Measurements from ENCODE around the gene RHOH. TPM values are rescaled to one million over a fixed set of nuclear protein-coding genes. Genes with fewer than 3 reads are reported as not detected.

Gene RHOH
- total RNA-seq, 1 donor from 2014 or later = not detected

DNA sequence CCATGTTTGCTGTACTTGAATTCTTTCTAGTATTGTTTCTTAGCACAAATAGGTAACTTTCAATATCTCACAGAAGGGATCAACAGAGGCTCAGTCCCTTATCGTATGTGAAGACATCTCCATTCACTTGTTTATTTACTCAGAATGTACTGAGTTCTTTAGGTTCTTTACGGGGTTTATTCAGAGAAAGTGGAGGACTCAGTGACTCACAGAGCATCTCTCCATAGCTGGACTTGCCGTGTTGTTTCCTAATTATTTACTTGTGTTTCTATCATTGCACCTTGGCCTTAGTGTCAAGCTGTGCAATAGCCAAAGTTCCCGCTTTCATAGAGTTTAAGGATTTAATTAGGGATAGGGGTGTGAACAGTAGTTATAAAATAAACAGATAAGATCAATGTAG lies 57.1 kb downstream of the RHOH start:
- H3K9me3 Mint-ChIP-seq (ENCODE audit: unreplicated experiment) = no peaks in the 10 kb centered on the region
- DNase-seq (ENCODE audit: extremely low spot score, unreplicated experiment) = no peak
- no peaks in the 10 kb centered on the region for H3K36me3 Mint-ChIP-seq (ENCODE audit: unreplicated experiment)
- peaks cover 27% of the 10 kb centered on the region for H3K4me1 Mint-ChIP-seq (ENCODE audit: unreplicated experiment)
- no peaks in the 10 kb centered on the region for H3K27me3 Mint-ChIP-seq (ENCODE audit: unreplicated experiment)
- H3K4me3 Mint-ChIP-seq (ENCODE audit: unreplicated experiment) = no peak overlapping the region
- TF ChIP-seq, protein P1, sequence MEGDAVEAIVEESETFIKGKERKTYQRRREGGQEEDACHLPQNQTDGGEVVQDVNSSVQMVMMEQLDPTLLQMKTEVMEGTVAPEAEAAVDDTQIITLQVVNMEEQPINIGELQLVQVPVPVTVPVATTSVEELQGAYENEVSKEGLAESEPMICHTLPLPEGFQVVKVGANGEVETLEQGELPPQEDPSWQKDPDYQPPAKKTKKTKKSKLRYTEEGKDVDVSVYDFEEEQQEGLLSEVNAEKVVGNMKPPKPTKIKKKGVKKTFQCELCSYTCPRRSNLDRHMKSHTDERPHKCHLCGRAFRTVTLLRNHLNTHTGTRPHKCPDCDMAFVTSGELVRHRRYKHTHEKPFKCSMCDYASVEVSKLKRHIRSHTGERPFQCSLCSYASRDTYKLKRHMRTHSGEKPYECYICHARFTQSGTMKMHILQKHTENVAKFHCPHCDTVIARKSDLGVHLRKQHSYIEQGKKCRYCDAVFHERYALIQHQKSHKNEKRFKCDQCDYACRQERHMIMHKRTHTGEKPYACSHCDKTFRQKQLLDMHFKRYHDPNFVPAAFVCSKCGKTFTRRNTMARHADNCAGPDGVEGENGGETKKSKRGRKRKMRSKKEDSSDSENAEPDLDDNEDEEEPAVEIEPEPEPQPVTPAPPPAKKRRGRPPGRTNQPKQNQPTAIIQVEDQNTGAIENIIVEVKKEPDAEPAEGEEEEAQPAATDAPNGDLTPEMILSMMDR (IDR thresholded peaks at IDR 0.05) = no peak
- no peak overlapping the region for H3K27ac Mint-ChIP-seq (ENCODE audit: unreplicated experiment)

DNA sequence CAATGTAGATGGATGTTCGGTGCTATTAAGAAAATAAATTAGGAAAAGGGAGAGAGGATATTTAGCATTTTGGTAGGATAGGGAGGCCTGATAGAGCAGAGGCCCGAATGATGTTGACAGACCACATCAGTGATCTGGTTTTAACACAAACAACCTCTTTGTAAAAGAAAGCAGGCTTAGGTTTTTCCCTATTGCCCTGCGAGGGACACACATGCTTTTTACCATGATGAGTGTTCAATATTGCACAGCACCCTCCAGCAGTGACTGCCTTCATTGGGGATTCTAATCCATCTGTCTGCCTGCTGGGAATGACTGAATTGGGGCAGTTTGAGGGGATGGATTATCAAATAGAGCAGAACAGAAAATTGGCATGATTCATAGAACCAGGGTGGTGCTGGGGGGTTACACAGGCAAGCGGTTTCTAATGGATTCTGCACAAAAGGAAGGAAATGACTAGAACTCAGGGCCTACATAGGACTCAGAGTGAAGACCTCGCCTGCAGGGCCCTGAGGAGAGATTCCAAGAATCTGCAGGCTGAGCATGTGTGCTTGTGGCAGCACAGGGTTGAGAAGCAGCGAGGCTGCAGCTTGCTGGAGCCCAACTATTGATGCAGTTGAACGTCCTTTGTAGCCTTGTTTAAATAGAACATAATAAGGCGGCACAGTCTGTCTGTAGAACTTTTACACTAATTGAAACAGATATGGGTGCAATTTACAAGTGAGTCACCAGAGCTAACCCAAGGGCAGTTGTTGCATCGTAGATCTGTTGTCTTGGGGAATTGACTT lies 58.0 kb downstream of the RHOH start:
- no peaks in the 10 kb centered on the region for H3K9me3 Mint-ChIP-seq (ENCODE audit: unreplicated experiment)
- TF ChIP-seq, protein P1 (IDR thresholded peaks at IDR 0.05) = no peak
- no peaks in the 10 kb centered on the region for H3K27me3 Mint-ChIP-seq (ENCODE audit: unreplicated experiment)
- peaks cover 27% of the 10 kb centered on the region for H3K4me1 Mint-ChIP-seq (ENCODE audit: unreplicated experiment)
- peak overlapping the region; percentile 76 for H3K27ac Mint-ChIP-seq (ENCODE audit: unreplicated experiment)
- H3K36me3 Mint-ChIP-seq (ENCODE audit: unreplicated experiment) = no peaks in the 10 kb centered on the region
- DNase-seq (ENCODE audit: extremely low spot score, unreplicated experiment) = no peak
- no peak overlapping the region for H3K4me3 Mint-ChIP-seq (ENCODE audit: unreplicated experiment)

DNA sequence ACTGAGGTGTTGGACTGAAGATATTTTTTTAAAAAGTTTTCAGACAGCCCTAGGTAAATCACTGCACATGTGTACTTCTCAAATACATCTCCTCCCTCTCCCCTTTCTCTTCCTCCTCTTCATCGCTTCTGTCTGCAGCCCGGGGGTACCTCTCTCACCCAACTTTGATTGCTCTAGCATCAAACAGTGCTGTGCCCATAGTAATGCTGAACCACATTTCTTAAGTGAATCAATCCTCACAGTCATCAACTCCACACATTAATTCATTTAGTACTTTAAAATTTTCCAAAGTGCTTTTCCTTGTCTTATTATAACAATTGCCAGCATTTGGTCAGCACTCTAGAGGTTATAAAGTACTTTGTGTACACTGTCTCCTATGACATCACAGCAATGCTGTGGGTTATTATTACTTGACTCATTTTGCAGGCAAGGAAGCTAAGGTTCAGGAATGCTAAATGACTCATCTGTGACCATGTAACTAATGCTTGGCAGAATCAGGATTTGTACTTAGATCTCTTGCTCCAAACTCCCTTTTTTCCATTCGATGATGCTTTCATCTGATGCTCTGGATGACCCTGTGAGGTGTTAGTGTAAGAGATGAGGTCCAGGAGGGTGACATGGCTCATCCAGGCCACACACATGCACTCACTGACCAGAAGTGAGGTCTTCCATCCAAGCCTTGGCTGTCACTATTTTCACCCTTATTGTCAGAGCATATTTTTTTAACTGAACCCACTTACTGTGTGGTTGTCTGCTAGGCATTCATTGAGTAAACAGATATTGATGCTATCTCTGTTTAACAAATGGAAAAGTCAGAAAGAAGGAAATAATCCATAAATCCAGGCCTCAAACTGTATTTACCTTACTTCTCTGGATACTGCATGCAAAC lies 58.8 kb downstream of the RHOH start:
- peak overlapping the region; percentile 76 for H3K27ac Mint-ChIP-seq (ENCODE audit: unreplicated experiment)
- no peak for DNase-seq (ENCODE audit: extremely low spot score, unreplicated experiment)
- TF ChIP-seq, protein P1 (IDR thresholded peaks at IDR 0.05) = no peak
- no peaks in the 10 kb centered on the region for H3K36me3 Mint-ChIP-seq (ENCODE audit: unreplicated experiment)
- H3K9me3 Mint-ChIP-seq (ENCODE audit: unreplicated experiment) = no peaks in the 10 kb centered on the region
- H3K27me3 Mint-ChIP-seq (ENCODE audit: unreplicated experiment) = no peaks in the 10 kb centered on the region
- peaks cover 27% of the 10 kb centered on the region for H3K4me1 Mint-ChIP-seq (ENCODE audit: unreplicated experiment)
- H3K4me3 Mint-ChIP-seq (ENCODE audit: unreplicated experiment) = no peak overlapping the region

DNA sequence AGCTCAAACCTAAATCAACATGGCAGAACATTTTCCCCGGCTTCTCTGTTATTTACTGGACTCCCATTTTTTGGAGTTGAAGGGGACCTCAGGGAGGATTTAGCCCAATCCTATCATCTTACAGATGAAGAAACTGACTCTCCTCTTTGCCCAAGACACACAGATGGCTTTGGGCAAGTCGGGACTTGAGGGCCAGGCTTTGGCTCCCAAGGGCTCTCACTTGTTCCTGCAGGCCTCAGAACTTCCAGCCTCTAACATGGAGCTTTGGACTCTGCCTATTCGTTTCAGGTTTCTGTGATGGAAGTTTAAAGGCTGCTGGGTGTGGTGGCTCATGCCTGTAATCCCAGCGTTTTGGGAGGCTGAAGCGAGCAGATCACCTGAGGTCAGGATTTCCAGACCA lies 59.5 kb downstream of the RHOH start:
- TF ChIP-seq, protein P1 (IDR thresholded peaks at IDR 0.05) = no peak
- H3K4me1 Mint-ChIP-seq (ENCODE audit: unreplicated experiment) = peaks cover 27% of the 10 kb centered on the region
- no peaks in the 10 kb centered on the region for H3K9me3 Mint-ChIP-seq (ENCODE audit: unreplicated experiment)
- no peaks in the 10 kb centered on the region for H3K27me3 Mint-ChIP-seq (ENCODE audit: unreplicated experiment)
- H3K27ac Mint-ChIP-seq (ENCODE audit: unreplicated experiment) = peak overlapping the region; percentile 76
- no peaks in the 10 kb centered on the region for H3K36me3 Mint-ChIP-seq (ENCODE audit: unreplicated experiment)
- H3K4me3 Mint-ChIP-seq (ENCODE audit: unreplicated experiment) = no peak overlapping the region
- no peak for DNase-seq (ENCODE audit: extremely low spot score, unreplicated experiment)

DNA sequence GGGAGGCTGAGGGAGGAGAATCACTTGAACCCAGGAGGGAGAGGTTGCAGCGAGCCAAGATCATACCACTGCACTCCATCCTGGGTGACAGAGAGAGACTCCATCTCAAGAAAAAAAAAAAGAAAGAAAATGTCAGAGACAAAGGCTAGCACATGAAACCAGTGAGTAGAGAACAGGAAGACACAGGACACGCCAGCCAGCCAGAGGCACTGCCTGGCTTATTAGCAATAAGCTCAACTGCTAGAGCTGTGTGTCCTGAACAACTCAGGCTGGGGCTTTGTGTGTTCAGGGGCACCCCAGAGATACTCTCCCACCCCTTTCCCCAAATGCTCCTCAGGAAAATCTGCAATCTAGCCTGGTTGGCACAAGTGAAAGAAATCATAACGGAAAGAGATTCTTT lies 60.0 kb downstream of the RHOH start:
- TF ChIP-seq, protein P1 (IDR thresholded peaks at IDR 0.05) = no peak
- Mint-ChIP-seq H3K27ac (ENCODE audit: unreplicated experiment) (no peak overlapping the region), H3K9me3 (ENCODE audit: unreplicated experiment) (no peaks in the 10 kb centered on the region), H3K36me3 (ENCODE audit: unreplicated experiment) (no peaks in the 10 kb centered on the region), H3K27me3 (ENCODE audit: unreplicated experiment) (no peaks in the 10 kb centered on the region), H3K4me1 (ENCODE audit: unreplicated experiment) (peaks cover 27% of the 10 kb centered on the region), H3K4me3 (ENCODE audit: unreplicated experiment) (no peak overlapping the region)
- no peak for DNase-seq (ENCODE audit: extremely low spot score, unreplicated experiment)
